Breast epithelium (tissue), 4 donors: Measurements from ENCODE around the gene MEMO1. TPM values are rescaled to one million over a fixed set of nuclear protein-coding genes. Genes with fewer than 3 reads are reported as not detected.
"Not testable (repeated sequence)": the region's sequence is repeated elsewhere in the genome, so short reads cannot be mapped to it uniquely, and the experiment has no call there.

Source experiments
- DNase-seq, 2 donors: peaks; one replicate each; pipeline ENCODE4 v3.0.0-alpha.2; 2019; ENCODE audit warnings: low spot score in 2 of 2
- H3K27ac ChIP-seq, 2 donors: fragments of 200-600 bp; sonication (generic) in 1 of 2; one replicate each; pipeline ENCODE4 v1.5.1; 2016 to 2019; ENCODE audit warnings: mild to moderate bottlenecking in 1 of 2
- H3K27me3 ChIP-seq, 2 donors: fragments of 200-600 bp; sonication (generic) in 1 of 2; one replicate each; pipeline versions ENCODE4 v1.5.1 to v1.6.0; 2017 to 2019; ENCODE audit warnings: control low read depth in 1 of 2, mild to moderate bottlenecking in 1 of 2
- H3K36me3 ChIP-seq: fragments of 200-600 bp; one replicate; pipeline ENCODE4 v1.5.1; 2019
- H3K4me1 ChIP-seq, 2 donors: fragments of 200-600 bp; sonication (generic); one replicate each; pipeline ENCODE4 v1.5.1; 2016 to 2019; ENCODE audit warnings: control low read depth in 1 of 2
- H3K4me3 ChIP-seq, 3 donors: fragments of 200-600 bp; sonication (generic); 1 replicate in 2 of 3; 2 replicates in 1 of 3; pipeline ENCODE4 v1.5.1; 2016 to 2019; ENCODE audit warnings: mild to moderate bottlenecking in 3 of 3, moderate library complexity in 2 of 3
- H3K9me3 ChIP-seq, 2 donors: fragments of 200-600 bp; sonication (generic) in 1 of 2; one replicate each; pipeline ENCODE4 v1.5.1; 2016 to 2019; ENCODE audit warnings: control low read depth in 1 of 2
- CTCF ChIP-seq, 3 donors: fragments of 450-650 bp; IDR thresholded peaks; one replicate each; pipeline ENCODE4 v1.5.1; 2016 to 2017; ENCODE audit warnings: antibody characterized with exemption in 3 of 3, mild to moderate bottlenecking in 3 of 3, moderate library complexity in 3 of 3
- POLR2A ChIP-seq: fragments of 450-650 bp; IDR thresholded peaks from one replicate; pipeline ENCODE4 v1.6.1; 2016; ENCODE audit warnings: antibody characterized with exemption, mild to moderate bottlenecking, moderate library complexity
- POLR2AphosphoS5 ChIP-seq, 3 donors: sonication (generic); formaldehyde crosslinking; IDR thresholded peaks; one replicate each; pipeline ENCODE4 v1.6.1; 2017; ENCODE audit warnings: antibody characterized with exemption in 3 of 3
- intact Hi-C: fragments of 100-400 bp; cut with DNase I; formaldehyde crosslinking; loops from one replicate; pipeline ENCODE4 v1.15.1; 2023; ENCODE audit warnings: low total_unique reads
- total RNA-seq, 3 donors: library from RNA; depleted of rRNA; stranded (reverse); fragments of >200 nt; gene quantifications; one replicate each; pipeline ENCODE4 v1.1.0, GENCODE V29; 2016

MEMO1 gene
- total RNA-seq, 3 donors from 2014 or later: 26.1 to 28.8 (median 26.1) TPM

GRCh38 chr2:31865215-31865614, 145.6 kb downstream of the MEMO1 start:
- Histone ChIP-seq H3K4me1 (no peaks in the 10 kb centered on the region), H3K9me3 (no peaks in the 10 kb centered on the region), H3K36me3 (no peaks in the 10 kb centered on the region), H3K27me3 (no peaks in the 10 kb centered on the region), H3K27ac (no peak overlapping the region), H3K4me3 (no peak overlapping the region)
- intact Hi-C loops: no loop called here
- TF ChIP-seq POLR2A (no peak), CTCF (IDR thresholded peaks at IDR 0.05) (no peak), POLR2AphosphoS5 (IDR thresholded peaks at IDR 0.05) (no peak)
- no peak for DNase-seq

- Histone ChIP-seq H3K9me3 (no peaks in the 10 kb centered on the region), H3K4me1 (no peaks in the 10 kb centered on the region), H3K36me3 (no peaks in the 10 kb centered on the region), H3K27ac (no peak overlapping the region), H3K27me3 (no peaks in the 10 kb centered on the region), H3K4me3 (no peak overlapping the region)
- DNase-seq: no peak
- no peak for TF ChIP-seq CTCF (IDR thresholded peaks at IDR 0.05)
- TF ChIP-seq POLR2A: no peak
- no peak for TF ChIP-seq POLR2AphosphoS5 (IDR thresholded peaks at IDR 0.05)
- intact Hi-C loops: no loop called here
Measured at GRCh38 chr2:31863867-31864266, 146.9 kb downstream of the MEMO1 start.

- H3K27me3 ChIP-seq, H3K9me3 ChIP-seq, H3K36me3 ChIP-seq, H3K4me3 ChIP-seq, H3K4me1 ChIP-seq, DNase-seq, intact Hi-C loops, H3K27ac ChIP-seq: not testable (repeated sequence)
Measured at GRCh38 chr2:31863015-31863656, 147.7 kb downstream of the MEMO1 start.

- no peaks in the 10 kb centered on the region for H3K4me1 ChIP-seq
- H3K4me3 ChIP-seq: no peak overlapping the region
- H3K27ac ChIP-seq: no peak overlapping the region
- intact Hi-C loops: no loop called here
- no peaks in the 10 kb centered on the region for H3K27me3 ChIP-seq
- no peak for DNase-seq
- no peaks in the 10 kb centered on the region for H3K9me3 ChIP-seq
- TF ChIP-seq POLR2A: no peak
- no peaks in the 10 kb centered on the region for H3K36me3 ChIP-seq
Measured at GRCh38 chr2:31859959-31860358, 150.8 kb downstream of the MEMO1 start.

GRCh38 chr2:31853521-31853920, 157.3 kb downstream of the MEMO1 start:
- intact Hi-C loops: no loop called here
- Histone ChIP-seq H3K4me3 (no peak overlapping the region), H3K27me3 (no peaks in the 10 kb centered on the region), H3K27ac (no peak overlapping the region), H3K9me3 (no peaks in the 10 kb centered on the region), H3K36me3 (no peaks in the 10 kb centered on the region), H3K4me1 (no peaks in the 10 kb centered on the region)
- TF ChIP-seq POLR2A (no peak), CTCF (IDR thresholded peaks at IDR 0.05) (no peak), POLR2AphosphoS5 (IDR thresholded peaks at IDR 0.05) (no peak)
- no peak for DNase-seq

GRCh38 chr2:31842150-31842549, 168.7 kb downstream of the MEMO1 start:
- H3K4me1 ChIP-seq, H3K27ac ChIP-seq, intact Hi-C loops, H3K4me3 ChIP-seq, H3K9me3 ChIP-seq, H3K27me3 ChIP-seq, H3K36me3 ChIP-seq, DNase-seq: not testable (repeated sequence)

GRCh38 chr2:31835450-31835849, 175.4 kb downstream of the MEMO1 start:
- Histone ChIP-seq H3K36me3 (no peaks in the 10 kb centered on the region), H3K27me3 (no peaks in the 10 kb centered on the region), H3K27ac (no peak overlapping the region), H3K4me1 (no peaks in the 10 kb centered on the region), H3K4me3 (no peak overlapping the region), H3K9me3 (no peaks in the 10 kb centered on the region)
- TF ChIP-seq POLR2A: no peak
- TF ChIP-seq CTCF (IDR thresholded peaks at IDR 0.05): no peak
- no peak for TF ChIP-seq POLR2AphosphoS5 (IDR thresholded peaks at IDR 0.05)
- intact Hi-C loops: no loop called here
- DNase-seq: no peak
